HG03196 (cell line): ENCODE data around the gene ACTN1.
"Not testable (repeated sequence)": the region's sequence is repeated elsewhere in the genome, so short reads cannot be mapped to it uniquely, and the experiment has no call there.

Experiments used
- ATAC-seq: cut with Tn5 transposase; IDR thresholded peaks from one replicate; pipeline ENCODE4 v1.9.1; 2021; ENCODE audit not compliant: unreplicated experiment

The ACTN1 gene

DNA sequence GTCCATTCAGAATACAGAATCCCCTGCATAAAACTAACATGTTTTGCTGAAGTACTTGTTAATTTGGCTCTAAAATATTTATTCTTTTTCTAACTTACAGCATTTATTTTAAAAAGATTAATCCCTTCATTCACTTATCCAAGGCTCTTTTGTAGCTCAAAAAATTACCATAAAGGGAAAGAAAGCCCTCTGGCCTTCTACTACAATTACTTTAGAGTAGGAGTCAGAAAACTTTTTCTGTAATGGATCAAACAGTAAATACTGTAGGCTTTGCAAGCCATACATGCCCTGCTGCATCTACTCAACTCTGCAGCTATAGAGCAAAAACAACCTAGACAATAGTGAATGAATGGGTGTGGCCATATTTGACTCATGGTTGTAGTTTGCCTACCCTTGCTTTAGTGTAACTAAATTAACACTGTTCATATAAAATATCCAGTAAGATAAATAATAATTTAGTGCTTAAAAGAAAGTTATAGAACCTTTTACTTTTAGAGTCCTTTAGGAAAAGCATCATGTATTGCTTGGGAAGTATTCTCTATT lies 112.0 kb downstream of the ACTN1 start:
- no peak for ATAC-seq

- ATAC-seq = no peak
These were observed 113.6 kb downstream of the ACTN1 start for GRCh38 chr14:68865542-68865941.

DNA sequence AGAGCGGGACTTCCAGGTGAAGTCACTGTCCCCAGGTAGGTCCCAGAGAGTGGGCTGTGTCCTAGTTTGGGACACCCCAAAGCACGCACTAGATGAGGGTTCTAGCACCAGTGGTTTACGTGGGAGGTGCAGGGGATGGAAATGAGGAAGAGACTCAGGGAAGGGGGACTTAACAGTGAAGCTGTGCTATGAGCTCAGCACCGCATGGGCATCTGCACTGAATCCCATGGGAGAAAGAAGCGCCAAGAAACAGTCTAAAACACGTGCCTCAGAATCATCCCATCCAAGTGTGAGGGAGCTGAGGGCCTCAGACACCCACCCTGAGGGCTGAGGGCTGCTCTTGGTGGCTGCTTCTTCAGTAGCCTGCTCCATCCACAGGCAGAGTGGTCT lies 114.7 kb downstream of the ACTN1 start:
- no peak for ATAC-seq

GRCh38 chr14:68863610-68864360 lies 115.3 kb downstream of the ACTN1 start:
- no peak for ATAC-seq

- no peak for ATAC-seq
These were observed 116.0 kb downstream of the ACTN1 start for GRCh38 chr14:68862954-68863594.

- ATAC-seq = no peak
These were observed 118.3 kb downstream of the ACTN1 start for GRCh38 chr14:68860771-68861170.

- ATAC-seq = no peak
These were observed 121.5 kb downstream of the ACTN1 start for GRCh38 chr14:68857516-68858070.

GRCh38 chr14:68856572-68856971 lies 122.5 kb downstream of the ACTN1 start:
- ATAC-seq = no peak

DNA sequence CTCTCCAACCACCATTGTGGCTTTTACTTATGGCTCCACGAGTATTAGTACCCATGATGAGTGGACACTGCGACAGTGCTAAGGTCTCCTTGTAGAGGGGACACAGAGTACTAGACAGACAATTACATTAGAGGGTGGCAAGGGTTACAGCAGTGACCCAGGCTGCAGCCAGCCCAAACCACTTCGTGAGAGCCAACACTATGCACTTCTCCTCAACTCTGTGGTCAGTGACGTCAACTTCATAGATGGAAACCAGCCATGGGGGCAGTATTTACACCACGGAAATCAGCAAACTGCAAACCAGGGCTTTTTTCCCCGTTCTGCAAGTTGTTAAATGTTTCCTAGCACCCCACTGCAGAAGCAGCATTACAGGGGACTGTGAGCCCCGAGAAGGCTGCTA lies 124.7 kb downstream of the ACTN1 start:
- ATAC-seq = no peak

DNA sequence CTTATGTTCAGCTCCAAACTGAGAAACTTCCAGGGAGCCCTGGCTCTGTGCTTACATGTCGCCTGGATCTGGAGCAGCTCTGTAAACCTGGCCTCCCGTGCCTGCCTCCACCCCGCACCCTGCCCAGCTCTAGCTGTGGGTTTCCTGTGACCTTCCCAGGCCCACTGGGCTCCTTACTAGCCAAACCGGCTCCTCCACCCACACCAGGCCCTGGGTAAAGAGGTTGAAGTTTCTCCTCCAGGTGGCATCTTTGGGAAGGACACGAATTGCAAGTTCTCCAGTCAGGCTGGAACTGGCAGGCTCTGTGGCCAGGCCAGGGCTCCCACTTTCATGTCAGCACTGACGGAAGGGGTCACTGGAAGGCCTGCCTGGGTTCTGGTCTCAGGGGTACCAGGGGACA lies 125.4 kb downstream of the ACTN1 start:
- no peak for ATAC-seq

GRCh38 chr14:68852493-68852892 lies 126.6 kb downstream of the ACTN1 start:
- ATAC-seq = not testable (repeated sequence)

- no peak for ATAC-seq
These were observed 128.0 kb downstream of the ACTN1 start for GRCh38 chr14:68851078-68851477.

DNA sequence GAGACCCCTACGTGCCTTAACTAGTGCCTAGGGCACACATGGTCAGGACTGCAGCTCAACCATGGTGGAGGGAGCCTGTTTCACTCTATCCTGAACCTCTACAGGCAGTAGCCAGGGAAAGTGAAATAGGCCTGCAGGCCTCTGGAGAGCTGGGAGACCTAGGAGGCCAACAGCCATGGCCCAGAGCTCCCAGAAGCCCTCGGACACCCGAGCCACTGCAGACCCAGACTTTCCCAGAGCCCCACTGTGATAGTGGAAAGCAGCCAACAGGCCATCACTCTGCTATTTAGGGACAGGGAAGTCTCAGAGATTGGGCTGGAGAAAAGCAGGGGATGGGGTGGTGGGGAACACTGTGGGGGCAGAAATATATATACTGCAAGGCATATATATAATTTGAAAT lies 129.7 kb downstream of the ACTN1 start:
- ATAC-seq = no peak

- ATAC-seq = no peak
These were observed 130.8 kb downstream of the ACTN1 start for GRCh38 chr14:68848253-68848652.

DNA sequence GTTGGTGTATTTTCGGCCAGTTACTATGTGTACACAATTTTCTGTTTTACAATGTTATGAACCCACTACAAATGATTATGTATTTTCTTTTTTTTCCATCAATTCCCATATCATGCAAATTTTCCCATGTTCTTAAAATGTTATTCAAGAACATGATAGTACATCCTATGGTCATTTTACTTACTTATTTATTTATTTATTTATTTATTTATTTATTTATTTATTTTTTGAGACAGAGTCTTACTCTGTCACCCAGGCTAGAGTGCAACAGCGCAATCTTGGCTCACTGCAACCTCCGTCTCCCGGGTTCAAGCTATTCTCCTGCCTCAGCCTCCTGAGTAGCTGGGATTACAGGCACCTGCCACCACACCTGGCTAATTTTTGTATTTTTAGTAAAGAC lies 131.5 kb downstream of the ACTN1 start:
- ATAC-seq = not testable (repeated sequence)

DNA sequence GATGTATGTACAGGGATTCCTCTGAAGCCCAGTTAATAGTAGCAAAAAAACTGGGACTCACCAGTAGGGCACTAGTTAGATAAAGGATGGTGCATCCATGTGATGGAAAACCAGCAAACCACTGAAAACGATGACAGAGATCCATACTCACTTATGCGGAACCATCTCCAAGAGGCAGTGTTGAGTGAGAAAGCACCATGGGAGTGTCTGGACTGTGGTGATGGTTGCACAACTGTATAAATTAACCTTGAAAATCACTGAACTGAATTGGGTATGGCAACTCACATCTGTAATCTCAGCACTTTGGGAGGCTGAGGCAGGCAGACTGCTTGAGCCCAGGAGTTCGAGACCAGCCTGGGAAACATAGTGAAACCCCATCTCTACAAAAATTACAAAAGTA lies 132.6 kb downstream of the ACTN1 start:
- no peak for ATAC-seq

- no peak for ATAC-seq
These were observed 134.9 kb downstream of the ACTN1 start for GRCh38 chr14:68844210-68844545.

GRCh38 chr14:68843471-68844209 lies 135.5 kb downstream of the ACTN1 start:
- ATAC-seq = no peak

DNA sequence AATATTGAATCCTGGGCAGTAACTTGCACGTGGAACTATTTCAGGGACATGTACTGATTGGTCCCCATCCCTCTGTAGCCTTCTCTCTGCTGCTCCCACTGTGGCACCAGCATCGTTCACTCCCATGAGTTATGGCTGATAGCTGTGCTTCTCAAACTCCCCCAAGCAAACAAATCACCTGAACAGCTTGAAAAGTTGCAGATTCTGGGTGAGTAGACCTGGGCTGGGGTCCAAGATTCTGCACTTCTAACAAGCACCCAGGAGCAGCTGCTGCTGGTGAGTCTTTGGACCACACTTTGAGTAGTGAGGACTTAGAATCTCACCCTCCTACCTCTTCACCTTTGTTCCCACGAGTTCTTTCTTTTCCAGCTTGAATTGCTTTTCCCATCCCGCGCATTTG lies 136.8 kb downstream of the ACTN1 start:
- no peak for ATAC-seq

- ATAC-seq = no peak
These were observed 137.9 kb downstream of the ACTN1 start for GRCh38 chr14:68841016-68841809.

- no peak for ATAC-seq
These were observed 138.6 kb downstream of the ACTN1 start for GRCh38 chr14:68840454-68840853.
